Upper lobe of left lung (tissue), 6 donors: Measurements from ENCODE around the gene MRPS23. TPM values are rescaled to one million over a fixed set of nuclear protein-coding genes. Genes with fewer than 3 reads are reported as not detected.
"Not testable (repeated sequence)": the region's sequence is repeated elsewhere in the genome, so short reads cannot be mapped to it uniquely, and the experiment has no call there.

Source experiments
- ATAC-seq, 2 donors: fragments of 200-7000 bp; cut with Tn5 transposase; one replicate each; pipeline ENCODE4 v1.9.1; 2022; ENCODE audit warnings: mild to moderate bottlenecking in 2 of 2, moderate library complexity in 2 of 2; ENCODE audit not compliant: low FRiP score in 2 of 2
- DNase-seq, 2 donors: peaks; one replicate each; pipeline ENCODE4 v3.0.0-alpha.2; 2019 to 2020
- H3K27ac ChIP-seq, 4 donors: fragments of 200-600 bp; sonication (generic); one replicate each; pipeline ENCODE4 v1.5.1; 2016 to 2019
- H3K27me3 ChIP-seq, 4 donors: fragments of 200-600 bp; sonication (generic); one replicate each; pipeline ENCODE4 v1.5.1; 2017 to 2019
- H3K36me3 ChIP-seq, 4 donors: fragments of 200-600 bp; sonication (generic); one replicate each; pipeline ENCODE4 v1.5.1; 2016 to 2019
- H3K4me1 ChIP-seq, 4 donors: fragments of 200-600 bp; sonication (generic); one replicate each; pipeline ENCODE4 v1.5.1; 2018 to 2019
- H3K4me3 ChIP-seq, 4 donors: fragments of 200-600 bp; sonication (generic); one replicate each; pipeline ENCODE4 v1.5.1; 2017 to 2019; ENCODE audit warnings: mild to moderate bottlenecking in 2 of 4, moderate library complexity in 1 of 4
- H3K9me3 ChIP-seq, 4 donors: fragments of 200-600 bp; sonication (generic); one replicate each; pipeline ENCODE4 v1.5.1; 2018 to 2019
- CTCF ChIP-seq, 6 experiments: fragments of 450-650 bp in 4 of 6; fragments of 200-600 bp in 2 of 6; sonication (generic) in 2 of 6; IDR thresholded peaks; one replicate each; pipeline ENCODE4 v1.5.1; 2016 to 2019; ENCODE audit warnings: antibody characterized with exemption in 6 of 6
- EP300 ChIP-seq, 4 donors: sonication (generic); formaldehyde crosslinking; IDR thresholded peaks; one replicate each; pipeline ENCODE4 v1.5.1; 2017; ENCODE audit warnings: antibody characterized with exemption in 4 of 4, control low read depth in 2 of 4
- POLR2A ChIP-seq, 4 donors: fragments of 450-650 bp; IDR thresholded peaks; one replicate each; pipeline ENCODE4 v1.5.1; 2016 to 2017; ENCODE audit warnings: antibody characterized with exemption in 4 of 4, mild to moderate bottlenecking in 2 of 4
- POLR2AphosphoS5 ChIP-seq, 2 donors: sonication (generic); formaldehyde crosslinking; IDR thresholded peaks; one replicate each; pipeline ENCODE4 v1.5.1; 2017; ENCODE audit warnings: antibody characterized with exemption in 2 of 2
- WGBS, 2 donors: methylation state at CpG; one replicate each; pipeline ENCODE4 v1.1.5; 2017 to 2018; 5-methylcytosine and 5-hydroxymethylcytosine counted together
- total RNA-seq, 6 donors: library from RNA; depleted of rRNA in 4 of 6; stranded (reverse); fragments of >200 nt in 4 of 6; gene quantifications; one replicate each; pipeline versions ENCODE4 v1.1.0 to v1.2.1, GENCODE V29; 2016 to 2021
- donor health status: DM: no; HTN: no; CAD: no; lungs with moderate emphysema.
- donor health status: DM: no; HTN: yes; CAD: no; lungs with severe emphysema.

MRPS23 gene
- total RNA-seq, 6 donors from 2014 or later: 11.4 to 50.6 (median 19.1) TPM

- Histone ChIP-seq H3K9me3 (no peaks in the 10 kb centered on the region), H3K36me3 (peaks cover 0 to 18% (median 3%) of the 10 kb centered on the region in 4 donors), H3K4me3 (peak overlapping the region; percentile 67 to 92 (median 76)), H3K27ac (peak overlapping the region; percentile 88 to 96 (median 93)), H3K4me1 (peaks cover 32 to 46% (median 34%) of the 10 kb centered on the region in 4 donors), H3K27me3 (no peaks in the 10 kb centered on the region)
- ATAC-seq (no peak), DNase-seq (no peak)
- WGBS, 2 donors: 21 to 25% methylated on average over 24 to 25 of the region's 27 CpGs
- TF ChIP-seq CTCF (IDR thresholded peaks at IDR 0.05) (no peak), EP300 (IDR thresholded peaks at IDR 0.05) (no peak), POLR2AphosphoS5 (IDR thresholded peaks at IDR 0.05) (no peak), POLR2A (IDR thresholded peaks at IDR 0.05) (no peak)
Measured at GRCh38 chr17:57849163-57849873, 526 bp downstream of the MRPS23 start.

- not testable (repeated sequence) for H3K9me3 ChIP-seq, H3K27me3 ChIP-seq, ATAC-seq
- WGBS, 2 donors: 74 to 79% methylated on average over 13 of the region's 32 CpGs
- H3K27ac ChIP-seq: peak overlapping the region in 2 of 4 donors; percentile 10 to 48
- peaks cover 22 to 30% (median 23%) of the 10 kb centered on the region in 4 donors for H3K4me1 ChIP-seq
- H3K4me3 ChIP-seq: peak overlapping the region in 1 of 4 donors; percentile 17
- DNase-seq: peak in 1 of 2 donors; percentile 62
- H3K36me3 ChIP-seq: peaks cover 0 to 29% (median 5%) of the 10 kb centered on the region in 4 donors
Measured at GRCh38 chr17:57846056-57846945, 3.5 kb downstream of the MRPS23 start.

GRCh38 chr17:57842280-57842679 lies 7.6 kb downstream of the MRPS23 start:
- WGBS, 2 donors: 91 to 100% methylated on average over 1 of the region's 1 CpG
- TF ChIP-seq EP300 (IDR thresholded peaks at IDR 0.05) (no peak), POLR2A (IDR thresholded peaks at IDR 0.05) (no peak), CTCF (IDR thresholded peaks at IDR 0.05) (no peak)

GRCh38 chr17:57839571-57839923 lies 10.3 kb downstream of the MRPS23 start:
- no peak for ATAC-seq
- WGBS, 2 donors: 87 to 94% methylated on average over 6 of the region's 6 CpGs
- peaks cover 6 to 54% (median 20%) of the 10 kb centered on the region in 4 donors for H3K36me3 ChIP-seq
- H3K4me1 ChIP-seq: no peaks in the 10 kb centered on the region
- no peak overlapping the region for H3K4me3 ChIP-seq
- no peak overlapping the region for H3K27ac ChIP-seq
- TF ChIP-seq POLR2A (IDR thresholded peaks at IDR 0.05) (no peak), EP300 (IDR thresholded peaks at IDR 0.05) (no peak), POLR2AphosphoS5 (IDR thresholded peaks at IDR 0.05) (no peak), CTCF (IDR thresholded peaks at IDR 0.05) (no peak)
- no peaks in the 10 kb centered on the region for H3K27me3 ChIP-seq
- no peak for DNase-seq
- no peaks in the 10 kb centered on the region for H3K9me3 ChIP-seq

More at GRCh38 chr17:57842280-57842679, 7.6 kb downstream of the MRPS23 start:
- peaks cover 0 to 8% (median 4%) of the 10 kb centered on the region in 4 donors for H3K4me1 ChIP-seq
- ATAC-seq (no peak), DNase-seq (no peak)
- H3K9me3 ChIP-seq: no peaks in the 10 kb centered on the region
- no peak overlapping the region for H3K27ac ChIP-seq
- no peaks in the 10 kb centered on the region for H3K27me3 ChIP-seq
- no peak overlapping the region for H3K4me3 ChIP-seq
- peaks cover 6 to 57% (median 23%) of the 10 kb centered on the region in 4 donors for H3K36me3 ChIP-seq

GRCh38 chr17:57838857-57839570 lies 10.8 kb downstream of the MRPS23 start:
- Histone ChIP-seq H3K27ac (no peak overlapping the region), H3K4me3 (no peak overlapping the region), H3K36me3 (peaks cover 6 to 54% (median 20%) of the 10 kb centered on the region in 4 donors), H3K4me1 (no peaks in the 10 kb centered on the region), H3K9me3 (no peaks in the 10 kb centered on the region), H3K27me3 (no peaks in the 10 kb centered on the region)
- no peak for DNase-seq
- no peak for TF ChIP-seq POLR2AphosphoS5 (IDR thresholded peaks at IDR 0.05)
- no peak for TF ChIP-seq EP300 (IDR thresholded peaks at IDR 0.05)
- TF ChIP-seq POLR2A (IDR thresholded peaks at IDR 0.05): no peak
- TF ChIP-seq CTCF (IDR thresholded peaks at IDR 0.05): no peak
- WGBS, 2 donors: 67 to 90% methylated on average over 6 of the region's 6 CpGs
- ATAC-seq: no peak
